ENCODE measurements around the gene NRP1. TPM values are rescaled to one million over a fixed set of nuclear protein-coding genes. Genes with fewer than 3 reads are reported as not detected.

NRP1 gene
- total RNA-seq, 1 donor = 197 TPM

GRCh38 chr10:33298110-33298509 lies 36.4 kb downstream of the NRP1 start:
- TF ChIP-seq CTCF (IDR thresholded peaks at IDR 0.05; ENCODE audit: insufficient read depth, low read depth, low read length) = no peak
- DNase-seq (ENCODE audit: low read depth) = no peak
- H3K4me3 ChIP-seq (ENCODE audit: low read depth, low read length) = no peak overlapping the region

GRCh38 chr10:33295851-33296250 lies 38.6 kb downstream of the NRP1 start:
- TF ChIP-seq CTCF (IDR thresholded peaks at IDR 0.05; ENCODE audit: insufficient read depth, low read depth, low read length) = no peak
- no peak for DNase-seq (ENCODE audit: low read depth)
- no peak overlapping the region for H3K4me3 ChIP-seq (ENCODE audit: low read depth, low read length)

GRCh38 chr10:33293531-33294170 lies 40.8 kb downstream of the NRP1 start:
- no peak overlapping the region for H3K4me3 ChIP-seq (ENCODE audit: low read depth, low read length)
- TF ChIP-seq CTCF (IDR thresholded peaks at IDR 0.05; ENCODE audit: insufficient read depth, low read depth, low read length) = no peak
- no peak for DNase-seq (ENCODE audit: low read depth)

GRCh38 chr10:33293076-33293475 lies 41.4 kb downstream of the NRP1 start:
- no peak for TF ChIP-seq CTCF (IDR thresholded peaks at IDR 0.05; ENCODE audit: insufficient read depth, low read depth, low read length)
- no peak overlapping the region for H3K4me3 ChIP-seq (ENCODE audit: low read depth, low read length)
- DNase-seq (ENCODE audit: low read depth) = no peak

- no peak overlapping the region for H3K4me3 ChIP-seq (ENCODE audit: low read depth, low read length)
- TF ChIP-seq CTCF (IDR thresholded peaks at IDR 0.05; ENCODE audit: insufficient read depth, low read depth, low read length) = no peak
- peak; percentile 90 for DNase-seq (ENCODE audit: low read depth)
These were observed 43.3 kb downstream of the NRP1 start for GRCh38 chr10:33291053-33291592.

- no peak for DNase-seq (ENCODE audit: low read depth)
- H3K4me3 ChIP-seq (ENCODE audit: low read depth, low read length) = no peak overlapping the region
- peak; percentile 7 for TF ChIP-seq CTCF (IDR thresholded peaks at IDR 0.05; ENCODE audit: insufficient read depth, low read depth, low read length)
These were observed 44.0 kb downstream of the NRP1 start for GRCh38 chr10:33290321-33291052.
